Endothelial cell (in vitro differentiated cells): ENCODE measurements around the gene CTSS. TPM values are rescaled to one million over a fixed set of nuclear protein-coding genes. Genes with fewer than 3 reads are reported as not detected.

Source experiments
- DNase-seq: peaks from one replicate; pipeline ENCODE4 v3.0.0; 2021; ENCODE audit warnings: low spot score
- H3K27ac Mint-ChIP-seq: one replicate; pipeline ENCODE4 v1.8.0; 2021; ENCODE audit warnings: mixed read lengths, inconsistent platforms; ENCODE audit not compliant: unreplicated experiment
- H3K27me3 Mint-ChIP-seq: one replicate; pipeline ENCODE4 v1.8.0; 2021; ENCODE audit warnings: mild to moderate bottlenecking, moderate library complexity, mixed read lengths, inconsistent platforms; ENCODE audit not compliant: unreplicated experiment
- H3K36me3 Mint-ChIP-seq: one replicate; pipeline ENCODE4 v1.8.0; 2021; ENCODE audit warnings: mild to moderate bottlenecking, low read depth, mixed read lengths, inconsistent platforms; ENCODE audit not compliant: unreplicated experiment
- H3K4me1 Mint-ChIP-seq: one replicate; pipeline ENCODE4 v1.8.0; 2021; ENCODE audit warnings: mild to moderate bottlenecking, mixed read lengths, inconsistent platforms; ENCODE audit not compliant: unreplicated experiment
- H3K4me3 Mint-ChIP-seq: one replicate; pipeline ENCODE4 v1.8.0; 2021; ENCODE audit warnings: mild to moderate bottlenecking, mixed read lengths, inconsistent platforms; ENCODE audit not compliant: unreplicated experiment
- H3K9me3 Mint-ChIP-seq: one replicate; pipeline ENCODE4 v1.8.0; 2021; ENCODE audit warnings: mixed read lengths, inconsistent platforms; ENCODE audit not compliant: unreplicated experiment
- total RNA-seq: library from RNA; stranded (reverse); fragmentation: NEBNext Ultra II Directional; extraction: Animal tissue kit (Norgen Biotek cat#: 25700); gene quantifications from one replicate; pipeline ENCODE4 v1.2.1, GENCODE V29; 2021; ENCODE audit not compliant: unreplicated experiment
- TF ChIP-seq, protein P1 (sequence below): fragments of 200-600 bp; sonication (generic); IDR thresholded peaks from one replicate; pipeline ENCODE4 v1.5.0; 2021; ENCODE audit warnings: antibody characterized with exemption; ENCODE audit not compliant: unreplicated experiment

Gene CTSS
- total RNA-seq, 1 donor from 2014 or later, result 0.33 TPM

DNA sequence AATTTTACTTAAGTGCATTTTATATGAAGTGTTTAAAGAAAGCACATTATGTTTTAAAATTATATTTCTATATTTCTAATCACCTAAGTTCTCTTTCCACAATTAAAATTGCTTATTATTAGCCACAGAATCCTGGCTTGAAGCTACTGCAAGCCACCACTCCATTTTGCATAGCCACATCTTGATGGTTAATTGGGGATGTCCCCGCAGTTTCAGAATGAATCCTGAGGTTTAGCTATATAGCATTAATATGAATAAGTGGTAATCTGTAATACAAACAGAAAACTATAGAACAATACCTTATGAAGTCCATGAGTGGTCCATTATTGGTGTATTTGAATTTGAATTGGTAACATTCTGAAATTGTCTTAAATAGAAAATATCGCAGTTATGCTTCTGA lies 57.0 kb downstream of the CTSS start:
- Mint-ChIP-seq H3K4me1 (no peaks in the 10 kb centered on the region), H3K4me3 (no peak overlapping the region), H3K9me3 (no peaks in the 10 kb centered on the region), H3K27ac (no peak overlapping the region), H3K27me3 (no peaks in the 10 kb centered on the region), H3K36me3 (no peaks in the 10 kb centered on the region)
- TF ChIP-seq, protein P1, sequence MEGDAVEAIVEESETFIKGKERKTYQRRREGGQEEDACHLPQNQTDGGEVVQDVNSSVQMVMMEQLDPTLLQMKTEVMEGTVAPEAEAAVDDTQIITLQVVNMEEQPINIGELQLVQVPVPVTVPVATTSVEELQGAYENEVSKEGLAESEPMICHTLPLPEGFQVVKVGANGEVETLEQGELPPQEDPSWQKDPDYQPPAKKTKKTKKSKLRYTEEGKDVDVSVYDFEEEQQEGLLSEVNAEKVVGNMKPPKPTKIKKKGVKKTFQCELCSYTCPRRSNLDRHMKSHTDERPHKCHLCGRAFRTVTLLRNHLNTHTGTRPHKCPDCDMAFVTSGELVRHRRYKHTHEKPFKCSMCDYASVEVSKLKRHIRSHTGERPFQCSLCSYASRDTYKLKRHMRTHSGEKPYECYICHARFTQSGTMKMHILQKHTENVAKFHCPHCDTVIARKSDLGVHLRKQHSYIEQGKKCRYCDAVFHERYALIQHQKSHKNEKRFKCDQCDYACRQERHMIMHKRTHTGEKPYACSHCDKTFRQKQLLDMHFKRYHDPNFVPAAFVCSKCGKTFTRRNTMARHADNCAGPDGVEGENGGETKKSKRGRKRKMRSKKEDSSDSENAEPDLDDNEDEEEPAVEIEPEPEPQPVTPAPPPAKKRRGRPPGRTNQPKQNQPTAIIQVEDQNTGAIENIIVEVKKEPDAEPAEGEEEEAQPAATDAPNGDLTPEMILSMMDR, result no peak
- DNase-seq, result no peak

- H3K27me3 Mint-ChIP-seq, result peaks cover 2% of the 10 kb centered on the region
- no peaks in the 10 kb centered on the region for H3K36me3 Mint-ChIP-seq
- DNase-seq, result no peak
These were observed 59.5 kb downstream of the CTSS start for GRCh38 chr1:150706091-150706490.

DNA sequence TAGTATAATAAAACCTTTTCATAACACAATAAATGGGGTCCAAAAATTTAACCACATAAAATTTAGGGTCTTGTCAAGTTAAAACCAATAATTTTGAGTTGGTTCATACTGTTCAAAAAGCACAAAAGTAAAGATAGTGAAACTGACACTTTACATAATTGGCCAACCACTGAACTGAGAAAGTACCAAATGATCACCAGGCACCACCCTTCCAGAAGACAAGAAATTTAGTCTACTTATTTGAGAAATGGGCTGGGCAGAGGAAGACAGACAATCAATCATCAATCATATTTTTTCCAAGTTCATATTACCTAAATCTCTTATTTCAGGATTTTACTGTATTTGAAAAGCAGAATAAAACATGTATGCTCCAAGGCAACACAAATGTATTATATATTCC lies 62.2 kb downstream of the CTSS start:
- Mint-ChIP-seq H3K36me3 (no peaks in the 10 kb centered on the region), H3K4me3 (no peak overlapping the region)

More at GRCh38 chr1:150706091-150706490, 59.5 kb downstream of the CTSS start:
- Mint-ChIP-seq H3K4me3 (no peak overlapping the region), H3K4me1 (peaks cover 6% of the 10 kb centered on the region), H3K9me3 (no peaks in the 10 kb centered on the region), H3K27ac (no peak overlapping the region)
- TF ChIP-seq, protein P1, result no peak

DNA sequence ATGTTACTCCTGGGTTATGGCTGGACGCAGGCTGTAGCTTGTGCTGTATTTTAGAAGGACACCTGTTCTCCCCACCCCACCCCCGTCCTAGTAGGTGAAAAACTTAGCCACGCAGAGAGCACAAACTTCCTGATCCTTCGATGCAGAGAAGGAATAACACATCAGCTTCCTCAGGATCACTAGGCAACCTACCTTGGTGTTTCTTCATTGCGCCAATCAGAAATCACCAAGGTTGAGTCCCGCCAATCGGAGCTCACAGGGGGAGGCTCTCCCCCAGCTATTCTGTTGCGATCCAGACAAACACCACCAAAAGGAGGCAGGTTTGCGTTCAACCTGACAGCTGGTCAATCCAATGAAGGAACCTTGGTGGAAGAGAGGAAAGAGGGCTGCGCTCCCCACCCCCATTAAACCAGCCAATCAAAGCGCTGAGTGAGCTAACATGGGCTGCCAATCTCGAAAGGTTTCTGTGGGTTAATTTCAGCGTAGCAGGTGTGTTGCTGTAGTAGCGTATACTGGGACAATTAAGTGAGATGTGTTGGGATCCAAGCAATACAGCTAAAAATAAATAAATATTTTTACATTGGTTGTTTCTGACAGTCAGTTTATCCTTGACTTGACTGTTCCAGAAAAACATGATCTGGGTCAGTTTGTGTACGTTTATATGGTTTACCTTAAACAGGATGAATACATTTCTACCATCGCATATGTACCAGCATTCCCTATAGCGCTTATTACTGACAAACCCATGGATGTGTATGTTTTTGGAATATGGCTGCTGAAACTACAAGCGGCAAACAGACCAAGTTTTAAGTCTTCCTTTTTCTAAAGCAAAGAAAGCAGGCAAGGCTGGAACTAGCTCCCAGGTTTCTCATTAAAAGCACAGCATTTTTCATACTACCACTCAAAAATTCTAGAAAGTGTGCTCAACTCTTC lies 68.3 kb downstream of the CTSS start, which contains the start of gene GOLPH3L:
Gene GOLPH3L, minus strand, starts transcription at position 160 of the 933 bp plus-strand sequence. CDS start 2,316 bp downstream, outside the sequence.
- DNase-seq, result peak; percentile 86
- H3K4me3 Mint-ChIP-seq, result peak within 1 kb of the TSS; percentile 99
- peaks cover 3% of the 10 kb centered on the region for H3K27me3 Mint-ChIP-seq
- TF ChIP-seq, protein P1, result no peak
- H3K36me3 Mint-ChIP-seq, result no peaks in the 10 kb centered on the region
- peak within 1 kb of the TSS; percentile 100 for H3K27ac Mint-ChIP-seq
- H3K9me3 Mint-ChIP-seq, result no peaks in the 10 kb centered on the region
- peaks cover 16% of the 10 kb centered on the region for H3K4me1 Mint-ChIP-seq

More for the DNA sequence above, 62.2 kb downstream of the CTSS start:
- TF ChIP-seq, protein P1, result no peak
- Mint-ChIP-seq H3K27me3 (peaks cover 2% of the 10 kb centered on the region), H3K9me3 (no peaks in the 10 kb centered on the region), H3K4me1 (peaks cover 6% of the 10 kb centered on the region), H3K27ac (no peak overlapping the region)
- DNase-seq, result no peak

- Mint-ChIP-seq H3K27me3 (peaks cover 3% of the 10 kb centered on the region), H3K4me1 (peaks cover 14% of the 10 kb centered on the region), H3K4me3 (peak overlapping the region; percentile 99), H3K27ac (peak overlapping the region; percentile 100), H3K9me3 (no peaks in the 10 kb centered on the region), H3K36me3 (peaks cover under 1% of the 10 kb centered on the region)
- TF ChIP-seq, protein P1, result no peak
- no peak for DNase-seq
These were observed 69.0 kb downstream of the CTSS start for GRCh38 chr1:150696590-150696989.
